Measurements from ENCODE around the gene CYP2W1.

The CYP2W1 gene

DNA sequence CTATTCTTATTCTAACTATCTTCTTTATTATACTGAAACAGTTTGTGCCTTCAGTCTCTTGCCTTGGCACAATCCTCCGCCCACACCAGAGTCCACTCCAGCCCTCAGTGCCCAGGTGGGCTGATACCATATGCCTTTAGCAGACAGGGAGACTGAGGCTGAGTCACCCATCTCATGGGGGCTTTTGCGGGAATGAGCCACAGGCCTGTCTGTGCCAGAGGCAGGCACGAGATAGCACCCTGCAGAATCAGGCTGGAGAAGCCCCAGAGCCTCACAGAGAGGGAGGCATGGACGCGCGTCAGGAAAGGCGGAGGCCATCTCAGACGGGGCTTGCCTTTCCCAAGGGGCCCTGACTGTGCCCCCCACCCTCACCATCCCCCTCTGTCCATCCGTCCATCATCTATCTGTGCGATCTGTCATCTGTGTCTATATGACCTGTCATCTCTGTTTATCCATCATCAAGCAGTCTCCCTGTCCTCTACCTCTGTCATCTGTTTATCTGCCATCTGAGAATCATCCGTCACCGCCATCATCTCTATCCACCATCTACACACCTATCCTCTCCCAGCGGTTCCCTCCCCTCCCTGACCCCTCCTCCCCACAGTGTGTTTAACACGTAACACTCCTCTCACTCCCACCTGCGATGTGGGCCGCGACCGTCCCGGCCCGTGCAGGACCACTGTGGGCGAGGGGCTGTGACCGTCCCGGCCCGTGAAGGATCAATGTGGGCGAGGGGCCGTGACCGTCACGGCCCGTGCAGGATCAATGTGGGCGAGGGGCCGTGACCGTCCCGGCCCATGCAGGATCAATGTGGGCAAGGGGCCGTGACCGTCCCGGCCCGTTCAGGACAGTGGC, 21.2 kb upstream of the CYP2W1 start:
- H3K9me3 ChIP-seq (ENCODE audit: control insufficient read depth, low read length): no peaks in the 10 kb centered on the region
- WGBS, 2 experiments (ENCODE audit: insufficient coverage in 2 of 2): 92 to 96% methylated on average over 31 to 34 of the region's 37 CpGs
- H3K4me3 ChIP-seq (ENCODE audit: extremely low read depth, insufficient read depth, low read length, poor library complexity, severe bottlenecking): no peak overlapping the region
- peaks cover 3% of the 10 kb centered on the region for H3K4me1 ChIP-seq (ENCODE audit: control insufficient read depth, insufficient read depth, low read length, poor library complexity, severe bottlenecking)
- H3K36me3 ChIP-seq (ENCODE audit: control insufficient read depth, insufficient read depth, low read length): peaks cover 12% of the 10 kb centered on the region
- H3K27ac ChIP-seq (ENCODE audit: low read depth, low read length, severe bottlenecking): no peak overlapping the region

DNA sequence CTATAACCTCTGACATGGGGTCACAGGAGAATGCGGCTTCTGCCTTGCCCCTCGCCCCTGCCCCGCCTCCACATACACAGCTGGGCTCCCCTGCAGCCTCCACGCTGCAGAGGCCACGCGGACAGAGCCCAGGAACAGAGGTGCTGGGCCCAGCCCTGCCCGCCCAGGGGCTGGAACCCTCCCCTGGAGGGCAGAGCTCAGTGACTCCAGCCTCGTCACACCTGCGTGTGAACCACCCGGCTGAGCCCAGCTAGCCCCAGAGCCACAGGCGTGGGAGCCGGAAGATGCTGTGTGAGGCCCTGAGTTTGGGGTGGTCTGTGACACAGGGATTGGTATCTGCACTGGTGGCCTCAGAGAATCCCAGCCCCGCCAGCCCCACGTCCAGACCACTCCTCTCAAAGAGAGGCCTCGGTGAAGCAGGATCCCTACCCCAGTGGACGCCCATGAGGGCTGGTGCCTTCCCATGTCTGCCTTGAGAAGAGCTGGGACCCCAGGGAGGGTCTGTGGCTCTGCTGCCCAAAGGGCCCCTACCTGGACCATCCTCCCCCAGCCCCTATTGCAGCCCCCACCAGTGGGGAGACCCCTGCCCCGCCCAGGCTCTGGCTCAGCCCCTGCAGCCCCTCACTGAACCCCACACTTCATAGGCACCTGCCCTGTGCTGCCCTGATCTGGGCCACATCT, 20.4 kb upstream of the CYP2W1 start:
- H3K4me1 ChIP-seq (ENCODE audit: control insufficient read depth, insufficient read depth, low read length, poor library complexity, severe bottlenecking): peaks cover 3% of the 10 kb centered on the region
- H3K4me3 ChIP-seq (ENCODE audit: extremely low read depth, insufficient read depth, low read length, poor library complexity, severe bottlenecking): no peak overlapping the region
- H3K27ac ChIP-seq (ENCODE audit: low read depth, low read length, severe bottlenecking): no peak overlapping the region
- H3K36me3 ChIP-seq (ENCODE audit: control insufficient read depth, insufficient read depth, low read length): peaks cover 20% of the 10 kb centered on the region
- H3K9me3 ChIP-seq (ENCODE audit: control insufficient read depth, low read length): no peaks in the 10 kb centered on the region
- 95 to 98% methylated on average over 14 to 15 of the region's 17 CpGs for WGBS, 2 experiments (ENCODE audit: insufficient coverage in 2 of 2)

DNA sequence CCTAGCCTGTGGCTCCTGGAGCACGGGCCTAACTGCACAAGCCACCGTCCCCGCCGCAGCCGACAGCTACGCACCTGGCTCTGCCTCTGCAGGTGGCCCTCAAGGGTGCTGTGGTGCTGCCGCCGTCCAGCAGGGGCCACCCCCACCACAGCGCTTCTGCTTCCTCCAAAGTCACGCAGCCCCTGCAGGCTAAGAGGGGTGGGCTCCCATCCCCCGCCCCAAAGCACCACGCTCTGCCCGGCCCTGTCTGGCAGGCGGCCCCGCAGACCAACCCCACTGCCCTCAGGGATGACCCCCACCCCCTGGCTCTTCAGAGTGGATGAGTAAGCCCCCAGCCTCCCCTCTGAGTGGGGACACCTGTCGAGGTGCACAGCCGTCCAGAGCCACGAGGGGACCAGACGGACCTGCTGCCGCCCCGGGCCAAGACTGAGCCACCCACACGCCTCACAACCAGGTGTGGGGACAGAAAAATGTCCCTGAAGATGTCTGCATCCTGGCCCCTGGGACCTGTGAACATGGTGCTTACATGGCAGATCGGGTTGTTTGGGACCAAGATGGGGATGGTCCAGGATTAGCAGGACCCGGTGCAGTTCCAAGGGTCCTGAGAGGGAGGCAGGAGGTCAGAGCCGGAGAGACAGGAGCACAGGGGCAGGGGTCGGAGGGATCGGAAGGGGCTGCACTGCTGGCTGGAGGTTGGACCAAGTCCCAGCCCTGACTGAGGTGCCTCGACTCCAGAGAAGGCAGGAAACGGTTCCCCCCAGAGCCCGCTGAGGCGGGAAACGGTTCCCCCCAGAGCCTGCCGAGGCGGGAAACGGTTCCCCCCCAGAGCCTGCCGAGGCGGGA, 19.5 kb upstream of the CYP2W1 start:
- H3K4me3 ChIP-seq (ENCODE audit: extremely low read depth, insufficient read depth, low read length, poor library complexity, severe bottlenecking): no peak overlapping the region
- H3K4me1 ChIP-seq (ENCODE audit: control insufficient read depth, insufficient read depth, low read length, poor library complexity, severe bottlenecking): peaks cover 3% of the 10 kb centered on the region
- peaks cover 29% of the 10 kb centered on the region for H3K36me3 ChIP-seq (ENCODE audit: control insufficient read depth, insufficient read depth, low read length)
- no peaks in the 10 kb centered on the region for H3K9me3 ChIP-seq (ENCODE audit: control insufficient read depth, low read length)
- 91 to 92% methylated on average over 22 to 26 of the region's 37 CpGs for WGBS, 2 experiments (ENCODE audit: insufficient coverage in 2 of 2)
- H3K27ac ChIP-seq (ENCODE audit: low read depth, low read length, severe bottlenecking): no peak overlapping the region

DNA sequence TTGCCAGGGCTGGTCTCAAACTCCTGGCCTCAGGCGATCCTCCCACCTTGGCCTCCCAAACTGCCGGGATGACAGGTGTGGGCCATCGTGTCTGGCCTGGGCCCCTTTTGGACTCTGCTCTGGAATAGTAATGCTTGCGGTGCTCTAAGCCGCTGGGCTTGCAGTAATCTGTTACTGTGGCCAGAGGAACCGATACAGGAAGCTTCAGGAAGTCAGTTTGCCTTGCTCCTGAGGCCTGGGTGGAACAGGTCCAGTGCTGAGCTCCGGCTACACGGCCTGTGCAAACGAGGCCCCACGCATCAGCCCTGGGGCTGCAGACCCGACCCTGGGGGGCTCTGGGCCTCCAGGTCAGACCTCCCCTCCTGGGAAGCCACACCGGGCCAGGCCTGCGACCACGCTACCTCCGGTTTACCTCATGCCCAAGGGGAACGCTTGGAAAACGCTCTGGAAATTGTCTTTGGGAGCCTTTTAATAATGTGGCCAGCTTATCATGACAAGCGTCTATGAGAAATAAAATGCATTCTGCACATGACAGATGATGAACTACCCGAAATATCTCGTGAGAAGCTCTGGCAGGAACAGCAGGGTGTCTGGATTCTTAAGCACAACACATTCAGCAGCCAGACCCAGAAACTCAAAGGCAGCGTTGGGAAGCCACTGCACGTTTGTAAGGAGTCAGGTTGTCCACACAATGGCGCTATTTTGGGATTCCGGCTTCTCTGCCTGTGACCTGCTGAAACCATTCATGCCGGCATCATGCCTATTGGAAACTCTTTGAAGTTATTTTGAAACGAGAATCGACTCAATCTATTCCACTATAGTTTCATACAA, 18.4 kb upstream of the CYP2W1 start:
- H3K27ac ChIP-seq (ENCODE audit: low read depth, low read length, severe bottlenecking): no peak overlapping the region
- H3K9me3 ChIP-seq (ENCODE audit: control insufficient read depth, low read length): no peaks in the 10 kb centered on the region
- H3K4me3 ChIP-seq (ENCODE audit: extremely low read depth, insufficient read depth, low read length, poor library complexity, severe bottlenecking): no peak overlapping the region
- H3K4me1 ChIP-seq (ENCODE audit: control insufficient read depth, insufficient read depth, low read length, poor library complexity, severe bottlenecking): peaks cover 3% of the 10 kb centered on the region
- WGBS, 2 experiments (ENCODE audit: insufficient coverage in 2 of 2): 89% methylated on average over 26 to 27 of the region's 27 CpGs
- H3K36me3 ChIP-seq (ENCODE audit: control insufficient read depth, insufficient read depth, low read length): peaks cover 41% of the 10 kb centered on the region

DNA sequence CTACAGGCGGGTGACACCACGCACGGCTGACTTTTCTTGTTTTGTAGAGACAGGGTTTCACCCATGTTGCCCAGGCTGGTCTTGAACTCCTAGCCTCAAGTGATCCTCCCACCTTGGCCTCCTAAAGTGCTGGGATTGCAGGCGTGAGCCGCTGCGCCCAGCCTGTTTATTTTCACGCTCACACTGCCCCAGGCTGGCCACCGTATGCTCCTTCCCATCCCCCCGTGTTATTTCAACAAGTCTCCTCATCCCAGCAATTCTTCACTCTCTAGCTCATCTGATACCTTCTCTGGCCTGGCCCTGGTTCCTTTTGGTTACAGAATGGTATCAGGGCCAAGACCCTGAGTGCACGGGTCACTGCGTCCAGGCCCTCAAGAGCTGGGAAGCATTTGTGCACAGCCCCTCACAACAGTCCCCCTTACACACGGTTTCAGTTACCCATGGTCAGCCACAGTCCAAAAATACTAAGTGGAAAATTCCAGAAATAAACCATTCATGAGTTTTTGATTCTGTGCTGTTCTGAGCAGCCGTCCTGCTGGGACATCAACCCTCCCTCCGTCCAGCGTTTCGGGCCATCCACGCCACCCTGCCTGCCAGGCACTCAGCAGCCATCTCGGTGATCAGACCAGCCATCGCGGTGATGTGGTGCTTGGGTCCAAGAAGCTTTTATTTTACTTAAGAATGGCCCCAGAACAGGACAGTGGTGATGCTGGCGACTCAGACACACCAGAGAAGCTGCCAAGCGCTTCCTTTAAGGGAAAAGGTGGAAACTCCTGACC, 16.5 kb upstream of the CYP2W1 start:
- H3K4me1 ChIP-seq (ENCODE audit: control insufficient read depth, insufficient read depth, low read length, poor library complexity, severe bottlenecking): peaks cover 3% of the 10 kb centered on the region
- WGBS, 2 experiments (ENCODE audit: insufficient coverage in 2 of 2): 94 to 97% methylated on average over 22 of the region's 22 CpGs
- no peaks in the 10 kb centered on the region for H3K9me3 ChIP-seq (ENCODE audit: control insufficient read depth, low read length)
- H3K36me3 ChIP-seq (ENCODE audit: control insufficient read depth, insufficient read depth, low read length): peaks cover 58% of the 10 kb centered on the region
- H3K27ac ChIP-seq (ENCODE audit: low read depth, low read length, severe bottlenecking): peak overlapping the region; percentile 16
- H3K4me3 ChIP-seq (ENCODE audit: extremely low read depth, insufficient read depth, low read length, poor library complexity, severe bottlenecking): no peak overlapping the region

DNA sequence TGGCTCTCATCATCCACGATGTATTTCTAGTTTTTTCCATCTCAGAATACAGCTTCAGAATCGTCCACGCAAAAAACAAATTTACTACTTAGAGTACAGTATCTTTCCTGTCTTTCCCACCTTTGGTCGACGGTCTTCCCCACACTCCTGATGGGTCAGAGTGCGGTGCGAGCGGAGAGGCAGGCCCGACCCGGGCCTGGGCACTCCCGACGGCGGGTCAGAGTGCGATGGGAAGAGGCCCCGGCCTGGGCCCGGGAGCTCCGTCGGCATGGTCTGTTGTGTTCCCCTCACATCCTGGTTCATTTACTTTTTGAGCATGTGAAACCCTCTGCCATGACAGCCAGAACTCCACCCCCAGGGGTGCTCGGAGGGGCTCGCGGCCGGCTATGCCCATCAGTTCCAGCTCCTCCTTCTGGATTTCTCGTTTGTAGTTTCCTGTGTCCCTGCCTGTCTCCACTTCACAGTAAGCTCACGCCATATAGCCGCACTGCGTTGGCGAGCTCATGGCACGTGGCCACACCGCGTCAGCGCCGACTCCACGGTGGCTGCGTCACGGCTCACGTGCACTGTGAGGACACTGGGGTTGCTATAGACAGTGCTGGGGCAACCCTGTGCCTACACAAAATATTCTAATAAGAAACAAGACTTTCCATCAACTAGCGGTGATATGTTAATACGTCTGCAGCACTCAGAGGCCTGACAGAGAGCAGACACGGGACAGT, 15.5 kb upstream of the CYP2W1 start:
- Histone ChIP-seq H3K4me3 (ENCODE audit: extremely low read depth, insufficient read depth, low read length, poor library complexity, severe bottlenecking) (no peak overlapping the region), H3K4me1 (ENCODE audit: control insufficient read depth, insufficient read depth, low read length, poor library complexity, severe bottlenecking) (peaks cover 3% of the 10 kb centered on the region), H3K36me3 (ENCODE audit: control insufficient read depth, insufficient read depth, low read length) (peaks cover 66% of the 10 kb centered on the region), H3K27ac (ENCODE audit: low read depth, low read length, severe bottlenecking) (no peak overlapping the region), H3K9me3 (ENCODE audit: control insufficient read depth, low read length) (no peaks in the 10 kb centered on the region)
- WGBS, 2 experiments (ENCODE audit: insufficient coverage in 2 of 2): 96 to 97% methylated on average over 23 to 39 of the region's 39 CpGs

DNA sequence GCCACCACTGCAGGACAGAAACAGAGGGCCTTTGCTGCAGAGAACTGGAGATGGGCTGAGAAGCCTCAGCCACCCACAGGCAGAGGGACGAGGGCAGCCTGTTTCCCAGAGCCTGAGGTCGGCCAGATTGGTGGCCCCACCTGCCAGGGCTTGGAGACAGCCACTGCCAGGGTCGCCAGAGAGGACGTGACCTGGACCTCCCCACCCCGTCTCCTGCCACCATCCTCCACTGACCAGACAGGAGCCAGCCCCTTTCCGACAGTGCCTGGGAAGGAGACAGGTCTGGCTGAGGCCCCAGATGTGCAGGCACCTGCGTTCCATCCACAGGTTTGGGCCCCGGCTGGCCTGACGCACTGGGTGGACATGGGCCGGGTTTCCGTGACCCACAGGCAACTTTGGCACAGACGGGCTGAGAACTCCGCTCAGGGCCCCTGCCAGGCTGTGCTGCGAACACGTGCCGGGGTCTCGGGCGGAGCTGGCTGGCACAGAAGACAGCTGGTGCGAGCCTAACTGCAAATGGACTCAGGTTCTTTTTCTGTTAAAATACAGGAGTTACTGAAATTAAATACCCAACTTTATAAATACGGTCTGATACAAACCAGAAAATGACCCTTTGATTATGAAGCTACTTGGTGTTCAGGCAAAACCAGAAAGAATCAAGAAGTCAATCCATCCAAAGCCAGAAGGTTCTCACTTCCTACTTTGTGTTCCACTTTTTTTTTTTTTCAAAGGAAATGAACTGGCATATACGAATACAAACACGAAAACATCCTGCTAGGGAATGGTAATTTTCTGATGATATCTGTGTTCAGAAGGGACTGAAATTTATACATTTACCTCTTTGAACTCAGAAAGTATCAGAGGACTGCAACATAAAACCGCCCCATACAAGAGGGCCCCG, 14.5 kb upstream of the CYP2W1 start:
- Histone ChIP-seq H3K36me3 (ENCODE audit: control insufficient read depth, insufficient read depth, low read length) (peaks cover 76% of the 10 kb centered on the region), H3K27ac (ENCODE audit: low read depth, low read length, severe bottlenecking) (no peak overlapping the region), H3K4me3 (ENCODE audit: extremely low read depth, insufficient read depth, low read length, poor library complexity, severe bottlenecking) (no peak overlapping the region), H3K4me1 (ENCODE audit: control insufficient read depth, insufficient read depth, low read length, poor library complexity, severe bottlenecking) (peaks cover 5% of the 10 kb centered on the region), H3K9me3 (ENCODE audit: control insufficient read depth, low read length) (no peaks in the 10 kb centered on the region)
- 96 to 98% methylated on average over 19 to 20 of the region's 24 CpGs for WGBS, 2 experiments (ENCODE audit: insufficient coverage in 2 of 2)

DNA sequence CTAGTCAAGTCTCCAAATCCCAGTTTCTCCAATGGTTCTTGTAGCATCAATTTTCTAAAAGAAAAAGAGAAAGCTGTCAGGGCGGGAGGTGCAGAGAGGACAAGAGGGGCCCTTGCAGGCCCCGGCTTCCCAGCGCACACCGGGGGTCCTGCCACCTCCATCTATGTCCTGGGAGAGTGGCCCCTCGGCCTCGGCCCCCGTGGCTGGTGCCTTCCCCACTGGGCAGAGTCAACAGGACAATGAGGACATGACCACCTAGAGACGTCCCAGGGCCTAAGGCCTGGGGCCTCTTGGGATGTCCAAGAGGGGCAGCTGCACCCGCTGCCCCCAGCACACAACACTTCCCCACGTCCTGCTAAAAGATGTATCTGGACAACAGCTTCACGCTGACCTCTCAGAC, 13.6 kb upstream of the CYP2W1 start:
- H3K27ac ChIP-seq (ENCODE audit: low read depth, low read length, severe bottlenecking): no peak overlapping the region
- no peak overlapping the region for H3K4me3 ChIP-seq (ENCODE audit: extremely low read depth, insufficient read depth, low read length, poor library complexity, severe bottlenecking)
- WGBS, 2 experiments (ENCODE audit: insufficient coverage in 2 of 2): 89 to 96% methylated on average over 11 of the region's 11 CpGs
- H3K4me1 ChIP-seq (ENCODE audit: control insufficient read depth, insufficient read depth, low read length, poor library complexity, severe bottlenecking): peaks cover 11% of the 10 kb centered on the region
- no peaks in the 10 kb centered on the region for H3K9me3 ChIP-seq (ENCODE audit: control insufficient read depth, low read length)
- peaks cover 76% of the 10 kb centered on the region for H3K36me3 ChIP-seq (ENCODE audit: control insufficient read depth, insufficient read depth, low read length)
